Bone marrow (tissue), 2 donors: ENCODE measurements around the gene EXOC3L2.
A peak's percentile ranks its signal among the peaks of the same experiment; 100 is the strongest.

Experiments used
- DNase-seq, 2 donors: peaks; one replicate each; lab custom pipeline; 2025; lab: John Stamatoyannopoulos, UW

Gene EXOC3L2

DNA sequence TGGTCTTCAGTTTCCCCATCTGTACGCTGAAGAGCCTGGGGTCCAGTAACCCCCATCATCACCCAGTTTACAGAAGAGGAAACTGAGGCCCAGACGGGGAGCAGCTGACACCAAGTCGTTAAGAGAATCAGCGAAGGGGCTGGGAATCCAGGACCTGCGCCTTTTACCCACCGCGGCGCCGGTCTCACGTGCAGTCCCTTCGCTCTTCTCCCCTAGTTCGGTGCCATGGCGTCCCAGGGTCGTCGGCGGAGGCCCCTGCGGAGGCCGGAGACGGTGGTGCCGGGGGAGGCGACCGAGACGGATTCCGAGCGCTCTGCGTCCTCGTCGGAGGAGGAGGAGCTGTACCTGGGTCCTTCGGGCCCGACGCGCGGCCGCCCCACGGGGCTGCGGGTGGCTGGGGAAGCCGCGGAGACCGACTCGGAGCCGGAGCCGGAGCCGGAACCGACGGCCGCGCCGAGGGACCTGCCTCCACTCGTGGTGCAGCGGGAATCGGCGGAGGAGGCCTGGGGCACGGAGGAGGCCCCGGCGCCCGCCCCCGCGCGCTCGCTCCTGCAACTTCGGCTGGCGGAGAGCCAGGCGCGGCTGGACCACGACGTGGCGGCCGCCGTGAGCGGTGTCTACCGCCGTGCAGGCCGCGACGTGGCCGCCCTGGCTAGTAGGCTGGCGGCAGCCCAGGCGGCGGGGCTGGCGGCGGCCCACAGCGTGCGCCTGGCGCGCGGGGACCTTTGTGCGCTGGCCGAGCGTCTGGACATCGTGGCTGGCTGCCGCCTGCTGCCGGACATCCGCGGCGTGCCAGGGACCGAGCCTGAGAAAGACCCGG is 65.9 kb downstream of the EXOC3L2 start:
- no peak for DNase-seq

- DNase-seq: peak; percentile 95 to 100
These were observed 66.7 kb downstream of the EXOC3L2 start, which contains the start of gene BLOC1S3 for GRCh38 chr19:45178262-45179071. Gene BLOC1S3, plus strand, starts transcription at chr19:45178784. Its CDS starts 513 bp downstream, at chr19:45179297.

DNA sequence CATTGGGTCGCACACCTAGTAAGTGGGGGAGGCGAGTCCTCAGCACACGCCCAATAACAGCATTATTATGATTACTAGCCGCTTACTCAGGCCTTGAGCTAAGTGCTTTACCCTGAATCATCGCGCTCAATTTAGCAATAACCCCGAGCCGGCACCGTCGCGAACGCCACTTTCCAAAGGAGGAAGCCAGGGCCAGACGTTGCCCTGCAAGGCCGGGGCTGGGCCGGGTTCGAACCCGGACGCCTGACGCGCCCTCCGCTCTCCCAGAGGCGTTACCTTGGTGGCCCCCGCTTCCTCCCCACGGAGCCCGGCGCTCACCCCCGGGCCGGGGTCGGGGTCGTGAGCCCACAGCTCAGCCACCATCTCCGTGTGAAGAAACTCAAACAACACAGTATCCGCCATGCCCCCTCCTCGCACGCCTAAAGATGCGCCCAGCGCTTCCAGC is 67.4 kb downstream of the EXOC3L2 start, which contains the start of gene TRAPPC6A:
Gene TRAPPC6A, minus strand, starts transcription at position 421 of the 445 bp plus-strand sequence. Its CDS starts 19 bp downstream, at position 402.
- peak in 1 of 2 donors; percentile 95 for DNase-seq

DNA sequence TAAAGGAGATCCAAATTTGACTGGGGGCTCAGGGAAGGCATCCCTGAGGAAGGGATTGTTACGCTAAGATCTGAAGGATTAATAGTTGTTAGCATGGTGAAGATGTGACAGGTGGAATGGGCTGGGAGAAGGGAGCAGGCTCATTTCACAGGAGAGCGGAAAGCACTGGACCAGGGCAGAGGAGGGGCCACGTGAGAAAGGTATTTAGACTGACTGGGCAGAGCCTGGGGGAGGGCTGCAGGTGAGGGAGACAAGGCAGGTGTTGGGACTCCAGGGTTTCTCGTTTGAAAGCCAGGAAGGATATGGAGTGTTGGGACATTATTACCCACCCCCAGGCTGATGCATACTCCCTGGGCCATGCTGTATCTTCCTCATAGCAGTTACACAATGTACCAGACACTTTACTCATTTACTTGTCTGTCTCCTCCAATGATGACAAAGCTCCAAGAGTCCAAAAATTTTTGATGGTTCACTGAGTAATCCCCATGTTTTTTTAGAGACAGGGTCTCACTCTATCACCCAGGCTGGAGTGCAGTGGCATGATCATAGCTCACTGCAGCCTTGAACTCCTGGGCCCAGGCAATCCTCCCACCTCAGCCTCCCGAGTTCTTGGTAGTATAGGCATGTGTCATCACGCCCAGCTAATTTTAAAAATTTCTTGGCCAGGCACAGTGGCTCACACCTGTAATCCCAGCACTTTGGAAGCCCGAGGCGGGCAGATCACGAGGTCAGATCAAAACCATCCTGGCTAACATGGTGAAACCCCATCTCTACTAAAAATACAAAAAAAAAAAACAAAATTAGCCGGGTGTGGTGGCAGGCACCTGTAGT is 69.5 kb downstream of the EXOC3L2 start:
- no peak for DNase-seq

GRCh38 chr19:45173816-45174215 is 71.4 kb downstream of the EXOC3L2 start:
- no peak for DNase-seq

DNA sequence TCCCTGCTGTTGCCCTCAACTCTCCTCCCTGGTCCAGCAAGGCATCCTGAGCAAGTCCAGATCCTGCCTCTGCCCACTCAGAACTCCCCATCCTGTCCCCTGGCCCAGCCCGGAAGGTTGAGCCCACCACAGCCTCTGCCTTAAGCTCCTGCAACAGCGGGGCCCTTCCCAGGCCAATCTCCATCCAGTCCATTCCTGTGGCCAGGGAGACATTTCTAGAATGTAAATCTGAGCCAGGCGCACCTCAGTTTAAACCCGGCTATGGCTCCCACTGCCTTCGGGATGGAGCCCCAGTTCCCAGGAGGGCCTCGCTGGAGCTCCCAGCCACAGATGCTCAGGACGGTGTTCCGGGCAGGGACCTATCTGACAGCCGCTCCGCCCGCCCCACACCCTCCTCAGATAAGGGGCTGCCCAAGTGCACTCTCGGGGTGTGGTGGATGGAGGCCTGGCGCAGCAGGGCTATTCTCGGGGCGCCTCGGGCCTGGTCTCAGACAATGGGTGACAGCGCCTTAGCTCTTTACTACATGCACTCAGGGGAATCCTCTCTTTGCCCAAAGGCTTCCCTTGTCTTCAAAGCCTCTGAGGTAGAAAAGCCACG is 72.5 kb downstream of the EXOC3L2 start:
- DNase-seq: no peak

- no peak for DNase-seq
These were observed 73.0 kb downstream of the EXOC3L2 start for GRCh38 chr19:45172173-45172572.

DNA sequence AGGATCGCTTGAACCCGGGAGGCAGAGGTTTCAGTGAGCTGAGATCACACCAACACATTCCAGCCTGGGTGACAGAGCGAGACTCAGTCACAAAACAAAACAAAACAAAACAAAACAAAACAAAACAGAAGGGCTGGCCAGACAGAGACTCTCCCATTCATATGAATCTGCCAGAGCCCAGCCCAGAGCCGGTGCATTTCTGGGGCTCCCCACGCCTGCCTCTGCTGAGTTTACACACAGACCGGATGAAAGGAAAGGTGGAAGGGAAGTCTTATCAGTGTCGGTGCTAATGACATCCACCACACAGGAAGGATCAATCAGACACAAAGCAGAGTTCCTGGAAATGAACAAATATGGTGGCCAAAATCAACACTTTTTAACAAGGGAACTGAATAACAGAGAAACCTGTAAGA is 74.0 kb downstream of the EXOC3L2 start:
- DNase-seq: peak in 1 of 2 donors; percentile 18

DNA sequence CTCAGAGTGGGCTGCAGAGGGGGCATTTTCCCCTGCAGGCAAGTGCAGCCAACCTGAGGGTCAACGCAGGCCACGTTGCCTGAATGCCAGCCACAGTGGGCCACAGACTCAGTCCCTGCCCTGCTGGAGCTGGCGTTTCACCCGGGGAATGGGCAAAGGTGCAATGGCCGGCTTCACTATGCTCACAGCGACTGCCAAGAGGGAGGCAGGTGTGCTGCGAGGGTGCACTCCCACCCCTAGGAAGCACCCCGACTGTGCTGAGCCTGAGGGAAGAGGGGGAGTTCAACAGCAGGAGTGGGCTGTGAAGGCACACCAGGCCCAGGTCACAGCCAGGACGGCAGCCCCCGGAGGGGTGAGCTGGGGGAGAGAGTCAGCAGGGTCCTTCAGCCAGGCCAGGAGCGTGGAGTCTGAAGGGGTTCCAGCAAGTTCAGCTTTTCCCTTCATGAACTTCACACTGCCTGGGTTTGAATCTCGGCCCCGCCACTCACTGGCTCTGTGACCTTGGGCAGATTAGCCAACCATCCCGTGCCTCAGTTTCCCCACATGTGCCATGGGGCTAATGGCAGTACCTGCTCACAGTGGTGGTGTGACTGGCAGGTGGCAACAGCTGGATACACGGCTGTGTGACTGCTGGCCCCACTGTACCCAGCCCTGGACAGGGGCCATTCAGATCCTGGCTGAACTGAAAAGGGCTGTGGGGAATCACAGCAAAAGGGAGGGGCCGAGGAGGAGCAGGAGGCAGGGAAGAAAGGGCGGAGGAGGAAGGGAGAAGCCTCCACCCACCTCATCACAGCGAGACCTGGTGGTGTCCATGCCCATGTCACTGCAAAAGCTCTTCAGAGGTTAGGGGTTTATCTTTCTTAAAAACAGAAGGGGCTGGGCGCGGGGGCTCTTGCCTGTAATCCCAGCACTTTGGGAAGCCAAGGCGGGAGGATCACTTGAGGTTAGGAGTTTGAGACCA is 74.8 kb downstream of the EXOC3L2 start:
- DNase-seq: no peak

- no peak for DNase-seq
These were observed 75.6 kb downstream of the EXOC3L2 start for GRCh38 chr19:45169602-45170001.

- no peak for DNase-seq
These were observed 76.3 kb downstream of the EXOC3L2 start for GRCh38 chr19:45168767-45169351.

- no peak for DNase-seq
These were observed 78.4 kb downstream of the EXOC3L2 start for GRCh38 chr19:45166723-45167252.

DNA sequence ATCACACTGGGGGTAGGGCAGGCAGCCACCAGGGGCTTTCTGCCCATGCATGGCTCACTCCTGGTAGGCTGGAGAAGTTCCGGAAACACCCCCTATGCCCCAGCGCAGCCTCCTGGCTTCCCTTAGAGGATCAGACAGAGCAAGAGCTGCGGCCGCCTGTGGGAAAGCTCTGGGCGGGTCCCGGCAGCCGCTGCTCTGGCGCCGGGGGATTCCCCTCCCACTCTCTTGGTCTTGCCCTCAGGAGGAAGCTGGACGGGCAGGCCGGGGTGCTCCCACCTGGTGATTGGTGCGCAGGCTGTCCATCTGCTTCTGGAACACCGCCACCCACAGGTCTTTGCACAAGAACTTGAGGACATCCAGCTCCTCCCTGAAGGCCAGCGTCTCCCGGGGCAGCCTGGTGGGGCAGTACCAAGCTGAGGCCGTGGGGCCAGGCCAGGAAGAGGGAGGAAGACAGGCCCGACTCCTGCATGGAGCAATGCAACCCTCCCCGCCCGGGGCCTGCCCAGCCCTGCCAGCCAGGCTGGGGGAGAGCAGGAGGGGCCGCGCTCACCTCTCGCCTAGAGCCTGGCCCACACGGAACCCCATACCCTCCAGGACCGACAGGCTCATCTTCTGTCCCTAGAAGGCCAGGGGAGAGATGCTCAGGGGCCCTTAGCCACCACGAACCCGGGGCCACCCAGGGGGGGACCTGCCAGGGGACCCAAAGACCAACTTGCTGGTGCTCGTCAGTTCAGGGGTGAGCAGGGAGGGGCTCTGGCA is 80.5 kb downstream of the EXOC3L2 start:
- peak; percentile 24 to 45 for DNase-seq

DNA sequence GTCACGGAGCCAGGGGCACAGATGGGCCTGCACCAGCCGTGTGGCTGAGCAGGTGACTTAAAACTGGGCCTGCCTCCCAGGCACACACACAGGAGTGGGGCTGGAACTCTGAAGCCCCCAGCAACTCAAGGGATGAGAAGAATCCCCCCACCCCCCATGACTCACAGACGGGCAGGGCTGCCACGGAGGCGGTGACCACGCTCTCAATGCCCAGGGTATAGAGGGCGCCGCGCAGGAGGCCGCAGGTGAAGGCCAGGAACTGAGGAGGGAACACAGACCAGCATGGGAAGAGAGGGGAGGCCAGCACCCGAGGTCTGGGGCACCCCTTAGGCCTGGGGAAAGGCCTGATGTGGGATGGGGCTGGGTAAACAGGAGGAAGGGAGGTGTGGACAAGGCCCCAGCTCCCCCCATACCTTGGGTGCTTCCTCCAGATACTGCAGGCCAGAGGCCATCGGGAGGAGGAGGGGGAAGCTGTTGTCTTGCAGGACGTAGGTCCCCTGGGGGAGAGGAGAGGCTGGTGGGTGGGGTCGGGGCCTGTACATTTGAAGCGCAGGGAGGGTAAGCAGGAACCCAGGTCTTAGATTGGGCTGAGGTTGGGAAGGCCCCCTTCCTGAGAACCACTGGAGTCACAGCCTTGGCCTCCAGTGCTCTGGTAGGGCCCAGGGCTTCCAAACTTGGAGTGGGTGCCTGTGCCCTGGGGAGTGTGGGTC is 81.3 kb downstream of the EXOC3L2 start:
- no peak for DNase-seq

DNA sequence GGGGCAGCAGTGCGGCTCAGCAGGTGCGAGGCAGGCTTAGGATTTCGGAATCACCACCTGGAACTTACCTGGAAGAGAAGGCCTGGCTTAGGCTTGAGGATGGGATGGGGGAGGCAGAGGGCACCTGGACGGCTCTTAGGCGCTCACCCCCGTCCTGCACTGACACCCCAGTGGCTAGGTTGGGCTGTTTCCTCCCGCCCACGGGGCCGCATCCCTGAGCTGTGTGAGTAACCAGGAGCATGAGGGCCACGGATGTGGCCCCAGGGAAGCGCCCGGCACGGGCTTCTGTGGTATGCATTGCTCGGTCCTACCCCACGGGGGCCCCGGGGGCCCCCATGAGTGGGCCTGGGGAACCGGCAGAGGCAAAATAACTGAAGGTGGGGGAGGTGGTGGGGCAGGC is 82.1 kb downstream of the EXOC3L2 start:
- DNase-seq: no peak

DNA sequence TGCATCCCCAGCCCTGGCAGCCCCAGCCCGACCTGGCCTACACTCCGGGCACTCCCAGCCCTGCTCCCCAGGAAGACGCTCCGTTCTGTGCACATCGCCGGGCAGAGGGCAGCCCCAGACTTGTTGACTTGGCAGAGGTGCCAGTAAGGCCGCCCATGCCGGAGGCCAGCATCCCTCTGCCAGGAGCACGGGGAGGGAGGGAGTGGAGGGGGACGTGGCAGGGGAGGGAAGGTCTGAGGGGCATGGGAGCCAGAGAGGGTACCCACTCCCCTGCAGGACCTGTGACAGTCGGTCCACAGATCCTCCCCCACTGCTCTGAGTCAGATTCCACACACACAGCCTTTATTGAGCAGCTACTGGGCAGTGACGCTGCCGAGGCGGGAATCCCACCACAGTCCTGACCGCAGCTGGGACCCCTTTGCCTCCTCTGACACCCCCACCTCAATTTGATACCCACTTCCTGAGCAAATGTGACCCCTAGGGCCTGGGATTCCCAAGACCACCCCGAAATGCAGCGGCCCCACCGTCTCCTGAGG is 82.5 kb downstream of the EXOC3L2 start:
- DNase-seq: no peak
